ENCODE data around the gene AGPS.
"Not testable (repeated sequence)": the region's sequence is repeated elsewhere in the genome, so short reads cannot be mapped to it uniquely, and the experiment has no call there.

AGPS gene

GRCh38 chr2:177424120-177424519, 31.5 kb downstream of the AGPS start:
- FAIRE-seq: not testable (repeated sequence)

- not testable (repeated sequence) for FAIRE-seq
These were observed 32.0 kb downstream of the AGPS start for GRCh38 chr2:177424620-177425019.

- no peak for FAIRE-seq
These were observed 34.7 kb downstream of the AGPS start for GRCh38 chr2:177427316-177427715.

- not testable (repeated sequence) for FAIRE-seq
These were observed 35.4 kb downstream of the AGPS start for GRCh38 chr2:177427936-177428335.

- FAIRE-seq: no peak
These were observed 37.2 kb downstream of the AGPS start for GRCh38 chr2:177429688-177430325.

- FAIRE-seq: no peak
These were observed 37.8 kb downstream of the AGPS start for GRCh38 chr2:177430411-177430810.

- not testable (repeated sequence) for FAIRE-seq
These were observed 38.6 kb downstream of the AGPS start for GRCh38 chr2:177431111-177431725.

- no peak for FAIRE-seq
These were observed 40.1 kb downstream of the AGPS start for GRCh38 chr2:177432703-177433102.

- no peak for FAIRE-seq
These were observed 40.8 kb downstream of the AGPS start for GRCh38 chr2:177433402-177433801.

- no peak for FAIRE-seq
These were observed 41.9 kb downstream of the AGPS start for GRCh38 chr2:177434475-177434874.

- FAIRE-seq: no peak
These were observed 52.6 kb downstream of the AGPS start for GRCh38 chr2:177445200-177445599.

- FAIRE-seq: no peak
These were observed 55.5 kb downstream of the AGPS start for GRCh38 chr2:177448031-177448430.

GRCh38 chr2:177449159-177449558, 56.6 kb downstream of the AGPS start:
- no peak for FAIRE-seq

GRCh38 chr2:177455187-177455586, 62.6 kb downstream of the AGPS start:
- no peak for FAIRE-seq

- FAIRE-seq: not testable (repeated sequence)
These were observed 67.2 kb downstream of the AGPS start for GRCh38 chr2:177459756-177460155.

GRCh38 chr2:177460973-177461585, 68.5 kb downstream of the AGPS start:
- FAIRE-seq: no peak

GRCh38 chr2:177464549-177464948, 72.0 kb downstream of the AGPS start:
- FAIRE-seq: no peak

GRCh38 chr2:177465400-177466138, 73.0 kb downstream of the AGPS start:
- FAIRE-seq: no peak

GRCh38 chr2:177466337-177467195, 74.0 kb downstream of the AGPS start:
- no peak for FAIRE-seq

GRCh38 chr2:177467646-177468045, 75.1 kb downstream of the AGPS start:
- no peak for FAIRE-seq

GRCh38 chr2:177471990-177472389, 79.4 kb downstream of the AGPS start:
- FAIRE-seq: peak; percentile 49

- no peak for FAIRE-seq
These were observed 81.7 kb downstream of the AGPS start for GRCh38 chr2:177474301-177474700.

- FAIRE-seq: no peak
These were observed 82.4 kb downstream of the AGPS start for GRCh38 chr2:177474998-177475397.
